H1 (cell line): Measurements from ENCODE around the gene MACF1. TPM values are rescaled to one million over a fixed set of nuclear protein-coding genes. Genes with fewer than 3 reads are reported as not detected.

Experiments used
- CTCF ChIA-PET: fragments of 300-600 bp; sonication (Branson Sonifier 250); formaldehyde crosslinking; loops from one replicate; lab custom pipeline; 2021; ENCODE audit not compliant: partially characterized antibody; lab: Charles Lee
- POLR2A ChIA-PET: fragments of 300-600 bp; sonication (Branson Sonifier 250); formaldehyde crosslinking; loops from one replicate; lab custom pipeline; 2021; ENCODE audit warnings: inconsistent platforms; ENCODE audit not compliant: partially characterized antibody; lab: Charles Lee
- DNase-seq, 2 experiments: peaks; one replicate each; pipeline versions ENCODE4 v3.0.0 to v3.0.0-alpha.2; 2010 to 2022; ENCODE audit warnings: low spot score in 2 of 2, low read depth in 1 of 2, mixed read lengths in 1 of 2
- FAIRE-seq: peaks from 2 replicates; lab custom pipeline; 2011; peaks lifted over from hg19 to GRCh38; lab: Jason Lieb, UNC
- H2AFZ ChIP-seq: 2 replicates; pipeline ENCODE4 v1.8.1; 2012; ENCODE audit warnings: low read length, inconsistent platforms
- H2AK5ac ChIP-seq: 2 replicates; pipeline ENCODE4 v1.6.1; 2013; ENCODE audit warnings: low read depth, low read length
- H2BK120ac ChIP-seq: replicated peaks from 2 replicates; pipeline ENCODE3; 2013; ENCODE audit warnings: low read depth, low read length, inconsistent platforms
- H2BK12ac ChIP-seq: 2 replicates; pipeline ENCODE4 v1.6.1; 2013; ENCODE audit warnings: low read depth, low read length
- H2BK15ac ChIP-seq: 2 replicates; pipeline ENCODE4 v1.6.1; 2013; ENCODE audit warnings: low read length
- H2BK20ac ChIP-seq: 2 replicates; pipeline ENCODE4 v1.6.1; 2013; ENCODE audit warnings: low read length
- H2BK5ac ChIP-seq: 2 replicates; pipeline ENCODE4 v1.6.1; 2013; ENCODE audit warnings: low read depth, low read length
- H3K14ac ChIP-seq: 2 replicates; pipeline ENCODE4 v1.6.1; 2013; ENCODE audit warnings: inconsistent platforms; ENCODE audit not compliant: insufficient read length
- H3K18ac ChIP-seq: 2 replicates; pipeline ENCODE4 v1.6.1; 2013; ENCODE audit warnings: low read length; ENCODE audit errors: extremely low read depth
- H3K23ac ChIP-seq: 2 replicates; pipeline ENCODE4 v1.6.1; 2013; ENCODE audit warnings: inconsistent platforms; ENCODE audit not compliant: insufficient read length
- H3K23me2 ChIP-seq: 2 replicates; pipeline ENCODE4 v1.6.1; 2013; ENCODE audit warnings: low read depth, low read length
- H3K27ac ChIP-seq: 2 replicates; pipeline ENCODE4 v1.6.1; 2011; ENCODE audit warnings: low read depth, low read length, inconsistent platforms
- H3K27me3 ChIP-seq, 4 experiments: replicated peaks in 1 of 4; 1 replicate in 1 of 4; 2 replicates in 3 of 4; pipeline versions ENCODE4 v1.6.1 to v1.8.1; 2011 to 2013; ENCODE audit warnings: low read length in 3 of 4, mild to moderate bottlenecking in 3 of 4, inconsistent platforms in 2 of 4, mixed read lengths in 2 of 4, moderate library complexity in 1 of 4; ENCODE audit not compliant: control insufficient read depth in 3 of 4, insufficient read depth in 3 of 4; ENCODE audit errors: extremely low read depth in 1 of 4
- H3K36me3 ChIP-seq, 4 experiments: 2 replicates each; pipeline versions ENCODE4 v1.6.1 to v1.8.1; 2011 to 2013; ENCODE audit warnings: mild to moderate bottlenecking in 4 of 4, low read length in 3 of 4, moderate library complexity in 2 of 4, control low read depth in 1 of 4, inconsistent platforms in 1 of 4; ENCODE audit not compliant: insufficient read depth in 4 of 4, control insufficient read depth in 2 of 4
- H3K4ac ChIP-seq: replicated peaks from 2 replicates; pipeline ENCODE3; 2013; ENCODE audit warnings: low read length, low read depth, mixed read lengths, inconsistent platforms; ENCODE audit not compliant: insufficient read length
- H3K4me1 ChIP-seq, 4 experiments: replicated peaks in 1 of 4; 1 replicate in 1 of 4; 2 replicates in 3 of 4; pipeline versions ENCODE4 v1.6.1 to v1.8.1; 2011 to 2013; ENCODE audit warnings: low read length in 3 of 4, inconsistent platforms in 2 of 4, mixed read lengths in 1 of 4; ENCODE audit not compliant: insufficient read depth in 4 of 4, control insufficient read depth in 3 of 4
- H3K4me2 ChIP-seq, 2 experiments: 2 replicates each; pipeline versions ENCODE4 v1.6.1 to v1.8.1; 2011 to 2013; ENCODE audit warnings: low read depth in 2 of 2, low read length in 2 of 2, control low read depth in 1 of 2, inconsistent platforms in 1 of 2, mild to moderate bottlenecking in 1 of 2; ENCODE audit not compliant: insufficient read depth in 1 of 2
- H3K4me3 ChIP-seq, 4 experiments: fragments of 200-600, 300-600 bp in 1 of 4; sonication (generic), shearing (Covaris generic), sonication (Bioruptor Twin) in 1 of 4; 2 replicates each; pipeline versions ENCODE4 v1.5.1 to v1.8.1; 2011 to 2016; ENCODE audit warnings: low read length in 4 of 4, low read depth in 3 of 4, control low read depth in 2 of 4, inconsistent platforms in 2 of 4, mild to moderate bottlenecking in 2 of 4, mixed read lengths in 1 of 4, moderate library complexity in 1 of 4; ENCODE audit not compliant: insufficient read depth in 2 of 4; ENCODE audit errors: extremely low read depth in 1 of 4
- H3K56ac ChIP-seq: replicated peaks from 2 replicates; pipeline ENCODE3; 2013; ENCODE audit warnings: low read depth, mild to moderate bottlenecking, mixed read lengths, low read length, inconsistent platforms; ENCODE audit not compliant: insufficient read length
- H3K79me1 ChIP-seq: 2 replicates; pipeline ENCODE4 v1.6.1; 2013; ENCODE audit warnings: low read depth, low read length, control low read depth
- H3K79me2 ChIP-seq, 2 experiments: 2 replicates each; pipeline versions ENCODE4 v1.6.1 to v1.8.1; 2012 to 2013; ENCODE audit warnings: low read length in 2 of 2, mild to moderate bottlenecking in 2 of 2, inconsistent platforms in 1 of 2; ENCODE audit not compliant: insufficient read depth in 2 of 2, control insufficient read depth in 1 of 2
- H3K9ac ChIP-seq, 4 experiments: replicated peaks in 1 of 4; 1 replicate in 1 of 4; 2 replicates in 3 of 4; pipeline versions ENCODE4 v1.6.1 to v1.8.1; 2011 to 2013; ENCODE audit warnings: low read depth in 3 of 4, low read length in 3 of 4, control low read depth in 2 of 4, mild to moderate bottlenecking in 2 of 4, moderate library complexity in 2 of 4, inconsistent platforms in 1 of 4; ENCODE audit errors: extremely low read depth in 1 of 4
- H3K9me3 ChIP-seq, 2 experiments: 2 replicates each; pipeline versions ENCODE4 v1.6.1 to v1.8.1; 2012 to 2013; ENCODE audit warnings: mild to moderate bottlenecking in 2 of 2, moderate library complexity in 2 of 2, control low read depth in 1 of 2, inconsistent platforms in 1 of 2, low read depth in 1 of 2, low read length in 1 of 2, mixed read lengths in 1 of 2; ENCODE audit not compliant: insufficient read depth in 2 of 2
- H4K20me1 ChIP-seq, 2 experiments: replicated peaks in 1 of 2; 2 replicates each; pipeline versions ENCODE3 to v1.8.1; 2011 to 2013; ENCODE audit warnings: inconsistent platforms in 2 of 2, low read length in 2 of 2, mild to moderate bottlenecking in 1 of 2; ENCODE audit not compliant: insufficient read depth in 2 of 2, control insufficient read depth in 1 of 2
- H4K5ac ChIP-seq: 2 replicates; pipeline ENCODE4 v1.6.1; 2013; ENCODE audit warnings: low read length, low read depth, mixed read lengths, inconsistent platforms; ENCODE audit not compliant: insufficient read length
- H4K8ac ChIP-seq: 2 replicates; pipeline ENCODE4 v1.8.0; 2013; ENCODE audit warnings: mild to moderate bottlenecking, moderate library complexity, low read length, inconsistent platforms; ENCODE audit not compliant: insufficient read depth; ENCODE audit errors: extremely low read depth
- H4K91ac ChIP-seq: replicated peaks from 2 replicates; pipeline ENCODE3; 2013; ENCODE audit warnings: low read length, mixed read lengths, inconsistent platforms; ENCODE audit not compliant: insufficient read length
- BCL11A ChIP-seq, 2 experiments: IDR thresholded peaks; one replicate each; pipeline ENCODE4 v1.6.1; 2011; ENCODE audit warnings: low read depth in 2 of 2, low read length in 2 of 2, mild to moderate bottlenecking in 2 of 2
- CBX5 ChIP-seq: fragments of 300-800, 300-1000 bp; sonication (generic); IDR thresholded peaks from 2 replicates; pipeline ENCODE4 v1.7.1; 2016; ENCODE audit warnings: antibody characterized with exemption, low read length, low read depth
- CEBPB ChIP-seq: IDR thresholded peaks from 2 replicates; pipeline ENCODE4 v1.6.1; 2012; ENCODE audit warnings: low read depth, low read length
- CHD2 ChIP-seq: IDR thresholded peaks from 2 replicates; pipeline ENCODE4 v1.6.1; 2012; ENCODE audit warnings: low read length, improper control_type of control experiment
- FOSL1 ChIP-seq: IDR thresholded peaks from 2 replicates; pipeline ENCODE4 v1.6.1; 2011; ENCODE audit warnings: mild to moderate bottlenecking, low read depth, low read length, moderate library complexity; ENCODE audit not compliant: insufficient read depth
- HDAC2 ChIP-seq, 2 experiments: fragments of 300-600 bp in 1 of 2; sonication (generic) in 1 of 2; IDR thresholded peaks; 2 replicates each; pipeline ENCODE4 v1.6.1; 2011 to 2012; ENCODE audit warnings: low read depth in 2 of 2, low read length in 2 of 2, mild to moderate bottlenecking in 2 of 2, moderate library complexity in 2 of 2, borderline replicate concordance in 1 of 2, inconsistent platforms in 1 of 2
- RAD21 ChIP-seq, 2 experiments: IDR thresholded peaks in 1 of 2; conservative IDR thresholded peaks in 1 of 2; 2 replicates each; pipeline ENCODE4 v1.6.1; 2011; ENCODE audit warnings: low read depth in 2 of 2, low read length in 2 of 2, improper control_type of control experiment in 1 of 2, inconsistent platforms in 1 of 2, mild to moderate bottlenecking in 1 of 2, moderate library complexity in 1 of 2
- SIN3A ChIP-seq, 2 experiments: IDR thresholded peaks in 1 of 2; conservative IDR thresholded peaks in 1 of 2; 2 replicates each; pipeline ENCODE4 v1.6.1; 2011 to 2012; ENCODE audit warnings: low read length in 2 of 2, improper control_type of control experiment in 1 of 2, low read depth in 1 of 2, mild to moderate bottlenecking in 1 of 2
- SRF ChIP-seq: IDR thresholded peaks from 2 replicates; pipeline ENCODE4 v1.6.1; 2011; ENCODE audit warnings: mild to moderate bottlenecking, low read depth, low read length, moderate library complexity
- TBP ChIP-seq: IDR thresholded peaks from 2 replicates; pipeline ENCODE4 v1.6.1; 2011; ENCODE audit warnings: low read depth, low read length, improper control_type of control experiment
- TCF12 ChIP-seq: IDR thresholded peaks from 2 replicates; pipeline ENCODE4 v1.6.1; 2011; ENCODE audit warnings: low read depth, mild to moderate bottlenecking, low read length
- WGBS, 2 experiments: shearing (Covaris generic) in 1 of 2; methylation state at CpG; one replicate each; pipeline versions ENCODE4 v1.1.6 to v1.1.7; 2013 to 2015; ENCODE audit warnings: low lambda C conversion rate in 2 of 2, mixed read lengths in 2 of 2, inconsistent platforms in 1 of 2, low coverage in 1 of 2, missing lambda C conversion rate in 1 of 2; ENCODE audit not compliant: insufficient replicate concordance in 2 of 2, insufficient coverage in 1 of 2, insufficient read length in 1 of 2; ENCODE audit errors: extremely low coverage in 1 of 2, missing lambda C conversion rate in 1 of 2; 5-methylcytosine and 5-hydroxymethylcytosine counted together
- polyA plus RNA-seq, 7 experiments: library from polyadenylated mRNA; depleted of rRNA in 3 of 7; stranded (reverse) in 5 of 7; unstranded in 2 of 7; fragments of >200 nt in 5 of 7; fragments of 200-250 nt in 2 of 7; gene quantifications; 1 replicate in 5 of 7; 2 replicates in 1 of 7; 4 replicates in 1 of 7; pipeline versions ENCODE4 v1.2.1 to v1.2.3, GENCODE V29; 2011 to 2013; ENCODE audit warnings: missing spikeins in 2 of 7, mixed read lengths in 2 of 7
- total RNA-seq: library from RNA; stranded (reverse); fragmentation: NEBNext Ultra II Directional; extraction: Animal tissue kit (Norgen Biotek cat#: 25700); gene quantifications from 2 replicates; pipeline ENCODE4 v1.2.1, GENCODE V29; 2021
- TF ChIP-seq, protein P1 (sequence below): IDR thresholded peaks from 2 replicates; pipeline ENCODE4 v1.6.1; 2011; ENCODE audit warnings: low read depth, mild to moderate bottlenecking, low read length; ENCODE audit not compliant: insufficient read depth

MACF1 gene
- total and polyA plus RNA-seq, 2 of the 8 experiments (the other 6 are each of a cell fraction or from before 2014, with no cell fraction given), result 59.8 to 285 TPM

DNA sequence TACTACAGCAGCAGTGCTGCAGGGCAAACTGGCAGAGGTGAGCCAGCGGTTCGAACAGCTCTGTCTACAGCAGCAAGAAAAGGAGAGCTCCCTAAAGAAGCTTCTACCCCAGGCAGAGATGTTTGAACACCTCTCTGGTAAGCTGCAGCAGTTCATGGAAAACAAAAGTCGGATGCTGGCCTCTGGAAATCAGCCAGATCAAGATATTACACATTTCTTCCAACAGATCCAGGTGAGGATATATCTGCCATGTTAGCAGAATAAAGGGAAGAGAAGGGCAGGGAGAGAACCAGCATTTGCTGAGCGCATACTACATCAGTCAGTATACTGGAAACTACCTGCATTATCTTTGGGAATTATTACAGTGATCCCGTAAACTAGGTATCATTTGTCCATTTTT lies 157.0 kb downstream of the MACF1 start:
- Histone ChIP-seq H3K9me3 (no peaks in the 10 kb centered on the region), H3K4ac (no peak overlapping the region), H3K4me1 (no peaks in the 10 kb centered on the region), H3K27ac (no peak overlapping the region), H2BK120ac (no peak overlapping the region), H3K4me3 (no peak overlapping the region), H3K23me2 (no peaks in the 10 kb centered on the region), H3K79me2 (no peaks in the 10 kb centered on the region), H3K23ac (no peak overlapping the region), H4K5ac (no peak overlapping the region), H2BK5ac (no peak overlapping the region), H4K20me1 (peaks cover 2% of the 10 kb centered on the region in 2 experiments), H3K79me1 (no peaks in the 10 kb centered on the region), H2BK20ac (no peak overlapping the region), H3K18ac (no peak overlapping the region), H3K4me2 (no peak overlapping the region), H2BK15ac (no peak overlapping the region), H2BK12ac (no peak overlapping the region), H3K27me3 (no peaks in the 10 kb centered on the region), H3K9ac (no peak overlapping the region), H3K36me3 (peaks cover 33 to 62% (median 54%) of the 10 kb centered on the region in 4 experiments), H4K91ac (no peak overlapping the region), H4K8ac (no peak overlapping the region), H2AFZ (no peak overlapping the region), H3K14ac (no peak overlapping the region), H2AK5ac (no peak overlapping the region), H3K56ac (no peak overlapping the region)
- POLR2A ChIA-PET, result no interaction called here
- CTCF ChIA-PET, result interaction anchor here (1.2 to 2.5 kb wide), 3 partner anchors 9 to 38 kb away, joined by 3 to 8 read pairs (median 7); no protein-coding TSS in a partner anchor
- DNase-seq, result no peak
- TF ChIP-seq TCF12 (no peak), FOSL1 (no peak), CEBPB (no peak), HDAC2 (IDR thresholded peaks at IDR 0.05; ENCODE audit: borderline replicate concordance in 1 of 2, low read depth in 2 of 2, low read length in 2 of 2) (no peak), BCL11A (IDR thresholded peaks at IDR 0.05; ENCODE audit: low read depth in 2 of 2, low read length in 2 of 2) (no peak), CHD2 (no peak), TBP (no peak), RAD21 (IDR thresholded peaks at IDR 0.05 in 1 of 2, conservative IDR thresholded peaks at IDR 0.05 in 1 of 2; ENCODE audit: low read depth in 2 of 2, low read length in 2 of 2) (no peak), CBX5 (no peak), SRF (no peak), SIN3A (conservative IDR thresholded peaks at IDR 0.05 in 1 of 2, IDR thresholded peaks at IDR 0.05 in 1 of 2; ENCODE audit: low read depth in 1 of 2, low read length in 2 of 2) (no peak)
- TF ChIP-seq, protein P1, sequence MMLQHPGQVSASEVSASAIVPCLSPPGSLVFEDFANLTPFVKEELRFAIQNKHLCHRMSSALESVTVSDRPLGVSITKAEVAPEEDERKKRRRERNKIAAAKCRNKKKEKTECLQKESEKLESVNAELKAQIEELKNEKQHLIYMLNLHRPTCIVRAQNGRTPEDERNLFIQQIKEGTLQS, result no peak
- WGBS, 2 experiments, result 96% methylated on average over 5 of the region's 5 CpGs; no CpG with 5 or more reads in 1 of the 2 experiments
- FAIRE-seq, result no peak
